HepG2 (cell line): ENCODE results near the gene NEDD4. TPM values are rescaled to one million over a fixed set of nuclear protein-coding genes. Genes with fewer than 3 reads are reported as not detected.

Source experiments
- DPF2 ChIP-seq: sonication (generic); formaldehyde crosslinking; IDR thresholded peaks from 2 replicates; pipeline ENCODE4 v1.4.0; 2020; ENCODE audit warnings: mild to moderate bottlenecking, low read depth, missing genetic modification reagents, borderline replicate concordance
- ELF3 ChIP-seq: IDR thresholded peaks from 2 replicates; pipeline ENCODE4 v1.6.1; 2016; ENCODE audit warnings: missing genetic modification reagents, missing compliant biosample characterization
- EP300 ChIP-seq, 3 experiments: sonication (generic) in 1 of 3; formaldehyde crosslinking in 1 of 3; IDR thresholded peaks; 2 replicates each; pipeline versions ENCODE4 v1.5.1 to v1.6.1; 2011 to 2020; ENCODE audit warnings: low read depth in 2 of 3, low read length in 2 of 3, borderline replicate concordance in 1 of 3, improper control_type of control experiment in 1 of 3, mild to moderate bottlenecking in 1 of 3, missing genetic modification reagents in 1 of 3, moderate library complexity in 1 of 3
- FOXO1 ChIP-seq: sonication (generic); formaldehyde crosslinking; IDR thresholded peaks from 2 replicates; pipeline ENCODE4 v1.4.0; 2020; ENCODE audit warnings: missing genetic modification reagents
- GATAD2A ChIP-seq: IDR thresholded peaks from 2 replicates; pipeline ENCODE4 v1.6.1; 2016
- HDAC2 ChIP-seq: sonication (generic); formaldehyde crosslinking; IDR thresholded peaks from 2 replicates; pipeline ENCODE4 v1.4.0; 2020; ENCODE audit warnings: missing genetic modification reagents
- HOXA3 ChIP-seq: sonication (generic); formaldehyde crosslinking; IDR thresholded peaks from 2 replicates; pipeline ENCODE4 v1.5.0; 2020; ENCODE audit warnings: missing genetic modification reagents
- ISL2 ChIP-seq: sonication (generic); formaldehyde crosslinking; IDR thresholded peaks from 2 replicates; pipeline ENCODE4 v1.5.0; 2020; ENCODE audit warnings: missing genetic modification reagents
- KAT8 ChIP-seq: IDR thresholded peaks from 2 replicates; pipeline ENCODE4 v1.6.1; 2016; ENCODE audit warnings: missing genetic modification reagents, missing compliant biosample characterization
- NCOA2 ChIP-seq: sonication (generic); formaldehyde crosslinking; IDR thresholded peaks from 2 replicates; pipeline ENCODE4 v1.8.0; 2022; ENCODE audit warnings: inconsistent platforms
- SALL1 ChIP-seq: sonication (generic); formaldehyde crosslinking; IDR thresholded peaks from 2 replicates; pipeline ENCODE4 v1.8.0; 2022; ENCODE audit warnings: mild to moderate bottlenecking, missing genetic modification reagents
- SAP130 ChIP-seq: IDR thresholded peaks from 2 replicates; pipeline ENCODE4 v1.6.1; 2016; ENCODE audit warnings: low read depth
- TOE1 ChIP-seq: sonication (generic); formaldehyde crosslinking; IDR thresholded peaks from 2 replicates; pipeline ENCODE4 v1.4.0; 2020; ENCODE audit warnings: mild to moderate bottlenecking, missing genetic modification reagents
- ZNF788 ChIP-seq: sonication (generic); formaldehyde crosslinking; IDR thresholded peaks from 2 replicates; pipeline ENCODE4 v1.5.0; 2020; ENCODE audit warnings: mild to moderate bottlenecking, missing genetic modification reagents, borderline replicate concordance
- polyA plus RNA-seq, 8 experiments: library from polyadenylated mRNA; depleted of rRNA in 3 of 8; stranded (reverse) in 7 of 8; unstranded in 1 of 8; fragments of >200 nt; fragmentation: Illumina TruSeq in 4 of 8; extraction: Trizol in 4 of 8; gene quantifications; 2 replicates each; pipeline versions ENCODE4 v1.2.1 to v1.2.3, GENCODE V29; 2011 to 2016; ENCODE audit warnings: low read depth in 4 of 8, missing spikeins in 1 of 8, mixed read lengths in 1 of 8; ENCODE audit not compliant: insufficient read depth in 1 of 8
- total RNA-seq, 5 experiments: library from RNA; depleted of rRNA; stranded (reverse); fragments of >200 nt; fragmentation: Illumina TruSeq; extraction: Trizol; gene quantifications; 2 replicates each; pipeline ENCODE4 v1.2.3, GENCODE V29; 2016; ENCODE audit warnings: low read depth in 1 of 5
- TF ChIP-seq, protein P1 (sequence below): sonication (generic); formaldehyde crosslinking; conservative IDR thresholded peaks from 2 replicates; pipeline ENCODE4 v1.4.0; 2020; ENCODE audit warnings: mild to moderate bottlenecking, missing genetic modification reagents, moderate library complexity
- TF ChIP-seq, protein P2 (sequence below): sonication (generic); formaldehyde crosslinking; IDR thresholded peaks from 2 replicates; pipeline ENCODE4 v1.8.1; 2023; ENCODE audit warnings: mild to moderate bottlenecking, moderate library complexity, missing genetic modification reagents
- TF ChIP-seq, protein P3 (sequence below): sonication (generic); formaldehyde crosslinking; IDR thresholded peaks from 2 replicates; pipeline ENCODE4 v1.4.0; 2020; ENCODE audit warnings: missing genetic modification reagents
- TF ChIP-seq, protein P4 (sequence below), 2 experiments: sonication (generic) in 1 of 2; formaldehyde crosslinking in 1 of 2; IDR thresholded peaks; 2 replicates each; pipeline versions ENCODE4 v1.4.0 to v1.6.1; 2016 to 2020; ENCODE audit warnings: borderline replicate concordance in 1 of 2, low read depth in 1 of 2, mild to moderate bottlenecking in 1 of 2, missing genetic modification reagents in 1 of 2

Gene NEDD4
- total and polyA plus RNA-seq, 2 of the 13 experiments (the other 11 are each of a cell fraction or from before 2014, with no cell fraction given): 10.4 to 13.0 TPM

DNA sequence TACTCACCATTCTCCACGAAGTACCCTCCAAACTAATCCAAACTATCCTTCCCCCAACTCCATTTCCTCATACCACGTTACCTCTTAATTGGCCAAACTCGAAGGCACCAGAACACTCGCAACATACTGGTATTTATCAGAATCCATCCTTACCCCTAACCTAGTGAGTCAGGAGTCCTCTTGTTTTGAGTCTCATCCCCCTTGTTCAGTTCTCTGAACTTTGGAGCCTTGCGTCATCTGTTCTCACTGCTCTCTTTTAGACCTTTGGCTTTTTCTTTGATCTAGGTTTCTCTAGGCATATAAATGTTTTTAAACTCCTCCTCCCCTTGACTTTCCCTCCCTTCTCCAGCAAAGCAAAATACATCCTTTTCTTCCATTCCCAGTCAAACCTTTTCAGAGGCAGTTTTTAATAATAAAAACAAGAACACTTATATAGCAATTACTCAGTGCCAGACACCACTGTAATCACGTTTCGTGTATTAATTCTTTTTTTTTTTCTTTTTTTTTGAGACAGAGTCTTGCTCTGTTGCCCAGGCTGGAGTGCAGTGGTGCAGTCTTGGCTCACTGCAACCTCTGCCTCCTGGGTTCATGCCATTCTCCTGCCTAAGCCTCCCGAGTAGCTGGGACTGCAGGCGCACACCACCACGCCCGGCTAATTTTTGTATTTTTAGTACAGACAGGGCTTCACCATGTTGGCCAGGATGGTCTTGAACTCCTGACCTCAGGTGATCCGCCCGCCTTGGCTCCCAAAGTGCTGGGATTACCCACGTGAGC, 40.7 kb downstream of the NEDD4 start (continued):
- TF ChIP-seq NCOA2 (peak; percentile 90), ZNF788 (CRISPR knock-in tag) (peak; percentile 16; the same call in 1 of the 2 replicates), DPF2 (CRISPR knock-in tag) (peak; percentile 81; the same call in 1 of the 2 replicates), ISL2 (CRISPR knock-in tag) (peak; percentile 81), SAP130 (CRISPR knock-in tag) (peak; percentile 65), GATAD2A (CRISPR knock-in tag) (peak; percentile 90), HOXA3 (CRISPR knock-in tag) (peak; percentile 18; the same call in 1 of the 2 replicates), HDAC2 (CRISPR knock-in tag) (peak; percentile 79), KAT8 (CRISPR knock-in tag) (peak; percentile 76; the same call in 1 of the 2 replicates), SALL1 (CRISPR knock-in tag) (peak; percentile 46; the same call in 1 of the 2 replicates), FOXO1 (CRISPR knock-in tag) (peak; percentile 86), ELF3 (CRISPR knock-in tag) (peak; percentile 78), TOE1 (CRISPR knock-in tag) (0 out of 2 replicates have a peak, but pooled peaks have one; percentile 35), EP300 (IDR thresholded peaks at IDR 0.05; ENCODE audit: low read depth in 2 of 2, low read length in 2 of 2) (peak in 1 of 2 experiments; percentile 90; a peak in 2 of 4 replicates), EP300 (CRISPR knock-in tag; IDR thresholded peaks at IDR 0.05; ENCODE audit: borderline replicate concordance) (peak; percentile 68; the same call in 1 of the 2 replicates)
- TF ChIP-seq, protein P1, sequence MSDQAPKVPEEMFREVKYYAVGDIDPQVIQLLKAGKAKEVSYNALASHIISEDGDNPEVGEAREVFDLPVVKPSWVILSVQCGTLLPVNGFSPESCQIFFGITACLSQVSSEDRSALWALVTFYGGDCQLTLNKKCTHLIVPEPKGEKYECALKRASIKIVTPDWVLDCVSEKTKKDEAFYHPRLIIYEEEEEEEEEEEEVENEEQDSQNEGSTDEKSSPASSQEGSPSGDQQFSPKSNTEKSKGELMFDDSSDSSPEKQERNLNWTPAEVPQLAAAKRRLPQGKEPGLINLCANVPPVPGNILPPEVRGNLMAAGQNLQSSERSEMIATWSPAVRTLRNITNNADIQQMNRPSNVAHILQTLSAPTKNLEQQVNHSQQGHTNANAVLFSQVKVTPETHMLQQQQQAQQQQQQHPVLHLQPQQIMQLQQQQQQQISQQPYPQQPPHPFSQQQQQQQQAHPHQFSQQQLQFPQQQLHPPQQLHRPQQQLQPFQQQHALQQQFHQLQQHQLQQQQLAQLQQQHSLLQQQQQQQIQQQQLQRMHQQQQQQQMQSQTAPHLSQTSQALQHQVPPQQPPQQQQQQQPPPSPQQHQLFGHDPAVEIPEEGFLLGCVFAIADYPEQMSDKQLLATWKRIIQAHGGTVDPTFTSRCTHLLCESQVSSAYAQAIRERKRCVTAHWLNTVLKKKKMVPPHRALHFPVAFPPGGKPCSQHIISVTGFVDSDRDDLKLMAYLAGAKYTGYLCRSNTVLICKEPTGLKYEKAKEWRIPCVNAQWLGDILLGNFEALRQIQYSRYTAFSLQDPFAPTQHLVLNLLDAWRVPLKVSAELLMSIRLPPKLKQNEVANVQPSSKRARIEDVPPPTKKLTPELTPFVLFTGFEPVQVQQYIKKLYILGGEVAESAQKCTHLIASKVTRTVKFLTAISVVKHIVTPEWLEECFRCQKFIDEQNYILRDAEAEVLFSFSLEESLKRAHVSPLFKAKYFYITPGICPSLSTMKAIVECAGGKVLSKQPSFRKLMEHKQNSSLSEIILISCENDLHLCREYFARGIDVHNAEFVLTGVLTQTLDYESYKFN (CRISPR knock-in tag): peak; percentile 95
- TF ChIP-seq, protein P2, sequence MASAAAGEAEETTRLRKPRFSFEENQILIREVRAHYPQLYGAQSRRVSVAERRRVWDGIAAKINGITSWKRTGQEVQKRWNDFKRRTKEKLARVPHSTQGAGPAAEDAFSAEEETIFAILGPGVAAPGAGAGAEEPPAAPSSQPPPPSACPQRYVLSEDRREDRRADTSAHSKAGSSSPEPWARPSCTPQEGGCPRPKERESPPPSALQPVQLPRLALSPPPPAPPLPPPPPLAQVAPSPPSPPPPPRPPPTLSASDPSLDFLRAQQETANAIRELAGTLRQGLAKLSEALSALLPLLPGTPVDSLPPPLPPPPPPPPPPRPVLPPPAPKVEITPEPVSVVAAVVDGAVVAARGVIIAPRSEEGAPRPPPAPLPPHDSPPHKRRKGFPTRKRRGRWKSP (CRISPR knock-in tag): 0 out of 2 replicates have a peak, but pooled peaks have one; percentile 25
- TF ChIP-seq, protein P3, sequence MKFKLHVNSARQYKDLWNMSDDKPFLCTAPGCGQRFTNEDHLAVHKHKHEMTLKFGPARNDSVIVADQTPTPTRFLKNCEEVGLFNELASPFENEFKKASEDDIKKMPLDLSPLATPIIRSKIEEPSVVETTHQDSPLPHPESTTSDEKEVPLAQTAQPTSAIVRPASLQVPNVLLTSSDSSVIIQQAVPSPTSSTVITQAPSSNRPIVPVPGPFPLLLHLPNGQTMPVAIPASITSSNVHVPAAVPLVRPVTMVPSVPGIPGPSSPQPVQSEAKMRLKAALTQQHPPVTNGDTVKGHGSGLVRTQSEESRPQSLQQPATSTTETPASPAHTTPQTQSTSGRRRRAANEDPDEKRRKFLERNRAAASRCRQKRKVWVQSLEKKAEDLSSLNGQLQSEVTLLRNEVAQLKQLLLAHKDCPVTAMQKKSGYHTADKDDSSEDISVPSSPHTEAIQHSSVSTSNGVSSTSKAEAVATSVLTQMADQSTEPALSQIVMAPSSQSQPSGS (CRISPR knock-in tag): peak; percentile 95
- TF ChIP-seq, protein P4, sequence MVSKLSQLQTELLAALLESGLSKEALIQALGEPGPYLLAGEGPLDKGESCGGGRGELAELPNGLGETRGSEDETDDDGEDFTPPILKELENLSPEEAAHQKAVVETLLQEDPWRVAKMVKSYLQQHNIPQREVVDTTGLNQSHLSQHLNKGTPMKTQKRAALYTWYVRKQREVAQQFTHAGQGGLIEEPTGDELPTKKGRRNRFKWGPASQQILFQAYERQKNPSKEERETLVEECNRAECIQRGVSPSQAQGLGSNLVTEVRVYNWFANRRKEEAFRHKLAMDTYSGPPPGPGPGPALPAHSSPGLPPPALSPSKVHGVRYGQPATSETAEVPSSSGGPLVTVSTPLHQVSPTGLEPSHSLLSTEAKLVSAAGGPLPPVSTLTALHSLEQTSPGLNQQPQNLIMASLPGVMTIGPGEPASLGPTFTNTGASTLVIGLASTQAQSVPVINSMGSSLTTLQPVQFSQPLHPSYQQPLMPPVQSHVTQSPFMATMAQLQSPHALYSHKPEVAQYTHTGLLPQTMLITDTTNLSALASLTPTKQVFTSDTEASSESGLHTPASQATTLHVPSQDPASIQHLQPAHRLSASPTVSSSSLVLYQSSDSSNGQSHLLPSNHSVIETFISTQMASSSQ (IDR thresholded peaks at IDR 0.05; ENCODE audit: low read depth): peak; percentile 57; the same call in 1 of the 2 replicates
- TF ChIP-seq, protein P4 (CRISPR knock-in tag; IDR thresholded peaks at IDR 0.05; ENCODE audit: borderline replicate concordance): peak; percentile 82; the same call in 1 of the 2 replicates
